Activated B cell treated with CpG ODN at 0.5 μM for 24 hours (primary cell): ENCODE data around the gene LDLRAD3. TPM values are rescaled to one million over a fixed set of nuclear protein-coding genes. Genes with fewer than 3 reads are reported as not detected.

Experiments
- ATAC-seq: fragments of 200-7000 bp; cut with Tn5 transposase; one replicate; pipeline ENCODE4 v1.10.0; 2021; ENCODE audit warnings: low read depth, mild to moderate bottlenecking, moderate library complexity
- CTCF ChIA-PET: fragments of 350-600 bp; sonication (Branson Sonifier 250); formaldehyde crosslinking; loops from one replicate; lab custom pipeline; 2021; ENCODE audit warnings: antibody characterized with exemption; lab: Charles Lee
- POLR2A ChIA-PET: fragments of 350-600 bp; sonication (Branson Sonifier 250); formaldehyde crosslinking; loops from one replicate; lab custom pipeline; 2021; ENCODE audit warnings: antibody characterized with exemption; lab: Charles Lee
- DNase-seq: peaks from one replicate; pipeline ENCODE4 v3.0.0; 2022
- H3K27ac Mint-ChIP-seq: one replicate; pipeline ENCODE4 v1.8.0; 2020; ENCODE audit warnings: mixed read lengths
- H3K27me3 Mint-ChIP-seq: one replicate; pipeline ENCODE4 v1.8.0; 2021; ENCODE audit warnings: mixed read lengths
- H3K36me3 Mint-ChIP-seq: one replicate; pipeline ENCODE4 v1.8.0; 2021; ENCODE audit warnings: low read depth, mixed read lengths
- H3K4me1 Mint-ChIP-seq: one replicate; pipeline ENCODE4 v1.8.0; 2021; ENCODE audit warnings: mixed read lengths
- H3K4me3 Mint-ChIP-seq: one replicate; pipeline ENCODE4 v1.8.0; 2020; ENCODE audit warnings: mild to moderate bottlenecking, mixed read lengths
- H3K9me3 Mint-ChIP-seq: one replicate; pipeline ENCODE4 v1.8.0; 2020; ENCODE audit warnings: mixed read lengths
- CTCF ChIP-seq: fragments of 200-600 bp; IDR thresholded peaks from one replicate; pipeline ENCODE4 v1.8.0; 2022; ENCODE audit warnings: antibody characterized with exemption, mild to moderate bottlenecking
- intact Hi-C: fragments of 100-400 bp; cut with micrococcal nuclease; formaldehyde crosslinking; loops from one replicate; pipeline ENCODE4 v1.15.1; 2024
- total RNA-seq: library from RNA; stranded (reverse); gene quantifications from 2 replicates; pipeline ENCODE4 v1.2.3, GENCODE V29; 2022

LDLRAD3 gene
- total RNA-seq, 1 donor from 2014 or later = not detected

- ATAC-seq = no peak
- intact Hi-C loops = no loop called here
- POLR2A ChIA-PET = no interaction called here
Measured at GRCh38 chr11:36046932-36047331, 103.1 kb downstream of the LDLRAD3 start.

GRCh38 chr11:36047344-36047743 lies 103.5 kb downstream of the LDLRAD3 start:
- no peak for TF ChIP-seq CTCF
- Mint-ChIP-seq H3K27ac (no peak overlapping the region), H3K27me3 (peaks cover 10% of the 10 kb centered on the region), H3K36me3 (no peaks in the 10 kb centered on the region), H3K4me3 (no peak overlapping the region), H3K9me3 (peaks cover 10% of the 10 kb centered on the region), H3K4me1 (no peaks in the 10 kb centered on the region)
- intact Hi-C loops = no loop called here
- ChIA-PET POLR2A (no interaction called here), CTCF (no interaction called here)
- ATAC-seq (no peak), DNase-seq (no peak)

More at GRCh38 chr11:36046932-36047331, 103.1 kb downstream of the LDLRAD3 start:
- Mint-ChIP-seq H3K9me3 (peaks cover 10% of the 10 kb centered on the region), H3K4me1 (no peaks in the 10 kb centered on the region), H3K27ac (no peak overlapping the region), H3K27me3 (peaks cover 8% of the 10 kb centered on the region), H3K36me3 (no peaks in the 10 kb centered on the region), H3K4me3 (no peak overlapping the region)
- TF ChIP-seq CTCF = no peak
- CTCF ChIA-PET = no interaction called here
- no peak for DNase-seq

GRCh38 chr11:36048496-36049247 lies 104.8 kb downstream of the LDLRAD3 start:
- Mint-ChIP-seq H3K4me1 (no peaks in the 10 kb centered on the region), H3K36me3 (no peaks in the 10 kb centered on the region), H3K9me3 (peaks cover 10% of the 10 kb centered on the region), H3K27ac (no peak overlapping the region), H3K4me3 (no peak overlapping the region), H3K27me3 (peaks cover 8% of the 10 kb centered on the region)
- no peak for DNase-seq
- intact Hi-C loops = no loop called here
- no peak for TF ChIP-seq CTCF
- POLR2A ChIA-PET = no interaction called here
- CTCF ChIA-PET = no interaction called here
- ATAC-seq = no peak

- ChIA-PET POLR2A (no interaction called here), CTCF (no interaction called here)
- H3K27ac Mint-ChIP-seq = no peak overlapping the region
- DNase-seq = no peak
- TF ChIP-seq CTCF = no peak
- peaks cover 8% of the 10 kb centered on the region for H3K27me3 Mint-ChIP-seq
- ATAC-seq = no peak
- peaks cover 5% of the 10 kb centered on the region for H3K9me3 Mint-ChIP-seq
- no peak overlapping the region for H3K4me3 Mint-ChIP-seq
- H3K36me3 Mint-ChIP-seq = no peaks in the 10 kb centered on the region
- H3K4me1 Mint-ChIP-seq = no peaks in the 10 kb centered on the region
- intact Hi-C loops = no loop called here
Measured at GRCh38 chr11:36051235-36052144, 107.6 kb downstream of the LDLRAD3 start.

- Mint-ChIP-seq H3K4me1 (no peaks in the 10 kb centered on the region), H3K27me3 (peaks cover 10% of the 10 kb centered on the region), H3K27ac (no peak overlapping the region), H3K4me3 (no peak overlapping the region), H3K9me3 (peaks cover 5% of the 10 kb centered on the region), H3K36me3 (no peaks in the 10 kb centered on the region)
- POLR2A ChIA-PET = no interaction called here
- no peak for ATAC-seq
- CTCF ChIA-PET = no interaction called here
- TF ChIP-seq CTCF = no peak
- DNase-seq = no peak
- intact Hi-C loops = no loop called here
Measured at GRCh38 chr11:36053281-36053680, 109.4 kb downstream of the LDLRAD3 start.
